HepG2 (cell line): ENCODE results near the gene GGCT. TPM values are rescaled to one million over a fixed set of nuclear protein-coding genes. Genes with fewer than 3 reads are reported as not detected.

Experiments used
- ATAC-seq: fragments of 200-7000 bp; cut with Tn5 transposase; 3 replicates; pipeline ENCODE4 v1.9.1; 2020; ENCODE audit warnings: mild to moderate bottlenecking, moderate library complexity
- BruUV-seq: library from RNA; stranded (reverse); fragments of 400-500 nt; replicated peaks from 2 replicates; lab custom pipeline; 2021; lab: Mats Ljungman, UMichigan
- CTCF ChIA-PET: fragments of 300-600 bp; formaldehyde crosslinking; extraction: SDS; loops from one replicate; lab custom pipeline; 2021; ENCODE audit warnings: low total read pairs, inconsistent platforms, low intra/inter-chr PET ratio; lab: Yijun Ruan, JAX
- POLR2A ChIA-PET: fragments of 350-600 bp; sonication (Branson Sonifier 250); formaldehyde crosslinking; loops from one replicate; lab custom pipeline; 2020; ENCODE audit warnings: antibody characterized with exemption, inconsistent platforms; lab: Yijun Ruan, JAX
- DNase-seq: peaks from one replicate; pipeline ENCODE4 v3.0.0-alpha.2; 2015; ENCODE audit warnings: low spot score
- FAIRE-seq: peaks from 3 replicates; lab custom pipeline; 2011; peaks lifted over from hg19 to GRCh38; lab: Jason Lieb, UNC
- H2AFZ ChIP-seq: one replicate; pipeline ENCODE4 v1.6.1; 2011; ENCODE audit warnings: low read length, inconsistent platforms
- H3K27ac ChIP-seq: fragments of 300-600 bp; 3 replicates; pipeline ENCODE4 v1.8.0; 2011; ENCODE audit warnings: mixed run types, mild to moderate bottlenecking, mixed read lengths, low read length, inconsistent platforms; ENCODE audit not compliant: insufficient read depth; ENCODE audit errors: extremely low read length
- H3K27me3 ChIP-seq, 2 experiments: fragments of 200-600 bp in 1 of 2; 2 replicates in 1 of 2; 3 replicates in 1 of 2; pipeline versions ENCODE4 v1.6.0 to v1.8.0; 2011; ENCODE audit warnings: low read length in 2 of 2, mild to moderate bottlenecking in 2 of 2, moderate library complexity in 2 of 2, inconsistent platforms in 1 of 2; ENCODE audit not compliant: insufficient read depth in 2 of 2, control insufficient read depth in 1 of 2
- H3K36me3 ChIP-seq, 2 experiments: fragments of 200-600 bp in 1 of 2; replicated peaks in 1 of 2; 2 replicates in 1 of 2; 3 replicates in 1 of 2; pipeline versions ENCODE4 v1.5.1 to v1.8.0; 2011; ENCODE audit warnings: low read length in 2 of 2, inconsistent platforms in 1 of 2; ENCODE audit not compliant: insufficient read depth in 2 of 2, control insufficient read depth in 1 of 2
- H3K4me1 ChIP-seq: 2 replicates; pipeline ENCODE4 v1.5.1; 2012; ENCODE audit warnings: low read length, inconsistent platforms; ENCODE audit not compliant: insufficient read depth
- H3K4me2 ChIP-seq: 2 replicates; pipeline ENCODE4 v1.6.0; 2011; ENCODE audit warnings: low read depth, low read length, inconsistent platforms
- H3K4me3 ChIP-seq, 3 experiments: fragments of 200-600 bp in 1 of 3; sonication (generic), shearing (Covaris generic) in 1 of 3; replicated peaks in 1 of 3; 2 replicates each; pipeline ENCODE4 v1.5.1; 2011 to 2016; ENCODE audit warnings: low read length in 3 of 3, inconsistent platforms in 2 of 3, low read depth in 2 of 3, mild to moderate bottlenecking in 2 of 3, control low read depth in 1 of 3, mixed read lengths in 1 of 3; ENCODE audit not compliant: insufficient read depth in 1 of 3
- H3K79me2 ChIP-seq: one replicate; pipeline ENCODE4 v1.6.1; 2011; ENCODE audit warnings: low read length, inconsistent platforms; ENCODE audit not compliant: insufficient read depth
- H3K9ac ChIP-seq: 2 replicates; pipeline ENCODE4 v1.6.0; 2011; ENCODE audit warnings: mild to moderate bottlenecking, low read depth, low read length, inconsistent platforms; ENCODE audit not compliant: insufficient read depth
- H3K9me3 ChIP-seq: 2 replicates; pipeline ENCODE4 v1.5.1; 2012; ENCODE audit warnings: mild to moderate bottlenecking, low read length
- H4K20me1 ChIP-seq: 2 replicates; pipeline ENCODE4 v1.6.0; 2011; ENCODE audit warnings: inconsistent platforms, mild to moderate bottlenecking, low read length, moderate library complexity; ENCODE audit not compliant: insufficient read depth
- ARNTL ChIP-seq: sonication (generic); formaldehyde crosslinking; IDR thresholded peaks from 2 replicates; pipeline ENCODE4 v1.4.0; 2020; ENCODE audit warnings: mild to moderate bottlenecking, missing genetic modification reagents
- ATF7-NPFF ChIP-seq: sonication (generic); formaldehyde crosslinking; IDR thresholded peaks from 2 replicates; pipeline ENCODE4 v1.8.1; 2023; ENCODE audit warnings: mild to moderate bottlenecking, low read depth, missing genetic modification reagents, moderate library complexity
- ATRX ChIP-seq: sonication (generic); formaldehyde crosslinking; IDR thresholded peaks from 2 replicates; pipeline ENCODE4 v1.4.0; 2020; ENCODE audit warnings: missing genetic modification reagents, borderline replicate concordance
- CHD4 ChIP-seq: fragments of 200-600 bp; sonication (generic); IDR thresholded peaks from 2 replicates; pipeline ENCODE4 v1.7.0; 2017; ENCODE audit warnings: mild to moderate bottlenecking, low read length, borderline replicate concordance
- HNF4A ChIP-seq: sonication (generic); formaldehyde crosslinking; IDR thresholded peaks from 2 replicates; pipeline ENCODE4 v1.4.0; 2020; ENCODE audit warnings: missing genetic modification reagents
- HNRNPLL ChIP-seq: fragments of 200-400 bp; formaldehyde crosslinking; IDR thresholded peaks from 2 replicates; pipeline ENCODE4 v1.6.1; 2017; ENCODE audit warnings: mild to moderate bottlenecking, low read depth, low read length; ENCODE audit not compliant: poor library complexity, severe bottlenecking
- KDM5B ChIP-seq: sonication (generic); formaldehyde crosslinking; IDR thresholded peaks from 2 replicates; pipeline ENCODE4 v1.4.0; 2020; ENCODE audit warnings: missing genetic modification reagents, mild to moderate bottlenecking, borderline replicate concordance
- MED1 ChIP-seq: sonication (generic); formaldehyde crosslinking; IDR thresholded peaks from 2 replicates; pipeline ENCODE4 v1.4.0; 2020; ENCODE audit warnings: missing genetic modification reagents
- MIXL1 ChIP-seq: IDR thresholded peaks from 2 replicates; pipeline ENCODE4 v1.6.1; 2016
- NFYB ChIP-seq: sonication (generic); formaldehyde crosslinking; IDR thresholded peaks from 2 replicates; pipeline ENCODE4 v1.4.0; 2020; ENCODE audit warnings: missing genetic modification reagents
- RFXAP ChIP-seq: sonication (generic); formaldehyde crosslinking; IDR thresholded peaks from 2 replicates; pipeline ENCODE4 v1.4.0; 2020; ENCODE audit warnings: missing genetic modification reagents, borderline replicate concordance
- TBX2 ChIP-seq: sonication (generic); formaldehyde crosslinking; IDR thresholded peaks from 2 replicates; pipeline ENCODE4 v1.5.0; 2020; ENCODE audit warnings: missing genetic modification reagents, mild to moderate bottlenecking, borderline replicate concordance
- ZNF713 ChIP-seq: sonication (generic); formaldehyde crosslinking; IDR thresholded peaks from 2 replicates; pipeline ENCODE4 v1.4.0; 2020; ENCODE audit warnings: mild to moderate bottlenecking, missing genetic modification reagents
- ZNF768 ChIP-seq: sonication (generic); formaldehyde crosslinking; IDR thresholded peaks from 2 replicates; pipeline ENCODE4 v1.4.0; 2020; ENCODE audit warnings: missing genetic modification reagents
- ZSCAN29 ChIP-seq: sonication (generic); formaldehyde crosslinking; conservative IDR thresholded peaks from 2 replicates; pipeline ENCODE4 v1.4.0; 2020; ENCODE audit warnings: mild to moderate bottlenecking, missing genetic modification reagents
- ZSCAN31 ChIP-seq: sonication (generic); formaldehyde crosslinking; IDR thresholded peaks from 2 replicates; pipeline ENCODE4 v1.5.0; 2020; ENCODE audit warnings: low read depth, mild to moderate bottlenecking, missing genetic modification reagents
- WGBS: methylation state at CpG from one replicate; pipeline ENCODE4 v1.1.6; 2017; ENCODE audit warnings: low lambda C conversion rate; 5-methylcytosine and 5-hydroxymethylcytosine counted together
- in situ Hi-C: cut with HindIII; loops from 2 replicates; pipeline ENCODE4 v1.10.0; 2017; ENCODE audit warnings: low pct_unique_long_range_greater_than_20kb; ENCODE audit not compliant: extremely low pct_ligation_motif_present
- intact Hi-C: fragments of 100-400 bp; cut with micrococcal nuclease; formaldehyde crosslinking; loops from one replicate; pipeline ENCODE4 v1.10.0; 2022; ENCODE audit not compliant: unreplicated experiment
- polyA plus RNA-seq, 8 experiments: library from polyadenylated mRNA; depleted of rRNA in 3 of 8; stranded (reverse) in 7 of 8; unstranded in 1 of 8; fragments of >200 nt; fragmentation: Illumina TruSeq in 4 of 8; extraction: Trizol in 4 of 8; gene quantifications; 2 replicates each; pipeline versions ENCODE4 v1.2.1 to v1.2.3, GENCODE V29; 2011 to 2016; ENCODE audit warnings: low read depth in 4 of 8, missing spikeins in 1 of 8, mixed read lengths in 1 of 8; ENCODE audit not compliant: insufficient read depth in 1 of 8
- total RNA-seq, 5 experiments: library from RNA; depleted of rRNA; stranded (reverse); fragments of >200 nt; fragmentation: Illumina TruSeq; extraction: Trizol; gene quantifications; 2 replicates each; pipeline ENCODE4 v1.2.3, GENCODE V29; 2016; ENCODE audit warnings: low read depth in 1 of 5
- TF ChIP-seq, protein P1 (sequence below): sonication (generic); formaldehyde crosslinking; IDR thresholded peaks from 2 replicates; pipeline ENCODE4 v1.8.0; 2022; ENCODE audit warnings: missing genetic modification reagents, low read depth, mild to moderate bottlenecking, borderline replicate concordance

The GGCT gene
- total and polyA plus RNA-seq, 2 of the 13 experiments (the other 11 are each of a cell fraction or from before 2014, with no cell fraction given), result 19.5 to 78.3 TPM

DNA sequence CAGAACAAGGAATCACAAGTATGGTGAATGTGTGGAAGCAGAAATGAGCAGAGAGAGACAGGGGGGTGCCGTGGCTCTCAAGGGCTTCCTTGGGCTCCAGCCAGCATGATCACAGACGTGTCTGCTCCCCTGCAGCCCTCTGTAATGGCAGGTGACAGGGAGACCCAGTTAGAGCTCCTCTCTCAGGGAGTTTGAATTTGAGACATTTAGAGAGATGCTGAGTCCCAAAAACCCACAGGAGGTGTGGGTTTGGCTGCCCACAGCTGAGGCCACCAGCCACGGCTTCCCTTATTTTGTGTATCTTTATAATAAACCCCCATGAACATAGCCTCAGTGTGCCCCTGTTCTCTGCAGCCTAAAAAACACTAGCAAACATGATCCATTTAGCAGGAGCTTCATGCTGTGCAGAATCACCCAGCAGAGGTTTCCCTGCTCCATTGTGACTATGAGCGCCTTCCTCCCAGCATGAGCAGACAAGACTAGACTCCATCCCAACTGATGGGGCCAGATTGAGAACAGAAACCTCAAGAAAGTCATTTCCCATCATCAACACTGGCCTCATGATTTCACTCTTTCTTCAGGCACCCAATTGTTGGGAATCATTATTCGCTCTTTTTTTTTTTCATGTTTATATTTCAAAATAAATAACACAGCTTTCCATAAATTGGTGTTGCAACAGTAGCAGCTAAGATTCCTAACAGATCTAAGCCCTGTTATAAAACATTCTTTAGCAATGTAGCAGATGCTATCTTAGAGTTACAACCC lies 39.4 kb downstream of the GGCT start:
- ATAC-seq (no peak), FAIRE-seq (no peak), DNase-seq (no peak)
- intact Hi-C loops, result no loop called here
- Histone ChIP-seq H3K79me2 (no peaks in the 10 kb centered on the region), H3K4me3 (no peak overlapping the region), H4K20me1 (no peaks in the 10 kb centered on the region), H3K9ac (no peak overlapping the region), H3K4me1 (peaks cover 24% of the 10 kb centered on the region), H3K27me3 (no peaks in the 10 kb centered on the region), H3K4me2 (no peak overlapping the region), H2AFZ (no peak overlapping the region), H3K9me3 (no peaks in the 10 kb centered on the region), H3K27ac (no peak overlapping the region), H3K36me3 (no peaks in the 10 kb centered on the region)
- TF ChIP-seq MED1 (no peak), NFYB (CRISPR knock-in tag) (no peak), ATRX (CRISPR knock-in tag) (no peak), TBX2 (no peak), ATF7-NPFF (no peak), ZNF713 (CRISPR knock-in tag) (no peak), MIXL1 (CRISPR knock-in tag) (no peak), CHD4 (no peak), HNF4A (CRISPR knock-in tag) (no peak), ARNTL (CRISPR knock-in tag) (no peak), ZSCAN29 (CRISPR knock-in tag) (no peak), ZSCAN31 (CRISPR knock-in tag) (no peak), HNRNPLL (no peak), RFXAP (CRISPR knock-in tag) (no peak), KDM5B (CRISPR knock-in tag) (no peak), ZNF768 (no peak)
- TF ChIP-seq, protein P1, sequence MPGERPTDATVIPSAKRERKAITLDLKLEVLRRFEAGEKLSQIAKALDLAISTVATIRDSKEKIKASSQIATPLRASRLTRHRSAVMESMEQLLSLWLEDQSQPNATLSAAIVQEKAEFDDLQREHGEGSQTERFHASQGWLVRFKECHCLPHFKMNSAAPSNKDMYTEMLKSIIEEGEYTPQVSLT (CRISPR knock-in tag), result no peak
- in situ Hi-C loops, result no loop called here
- CTCF ChIA-PET, result no interaction called here
- BruUV-seq, result no TSS peak
- POLR2A ChIA-PET, result no interaction called here
- WGBS, result 90% methylated on average over 5 of the region's 5 CpGs
